CD14-positive monocyte (primary cell): ENCODE measurements around the gene SSR2. TPM values are rescaled to one million over a fixed set of nuclear protein-coding genes. Genes with fewer than 3 reads are reported as not detected.
A peak's percentile ranks its signal among the peaks of the same experiment; 100 is the strongest.

Experiments
- DNase-seq, 3 donors: peaks; one replicate each; pipeline ENCODE4 v3.0.0-alpha.2; 2011 to 2022
- H2AFZ ChIP-seq: 2 replicates; pipeline ENCODE4 v1.6.0; 2012; ENCODE audit warnings: mild to moderate bottlenecking, low read depth, low read length, inconsistent platforms; ENCODE audit not compliant: insufficient read depth, poor library complexity, severe bottlenecking
- H3K27ac ChIP-seq, 2 donors: 1 replicate in 1 of 2; 2 replicates in 1 of 2; pipeline ENCODE4 v1.5.1; 2012 to 2013; ENCODE audit warnings: low read length in 2 of 2, control low read depth in 1 of 2, inconsistent platforms in 1 of 2, low read depth in 1 of 2, mild to moderate bottlenecking in 1 of 2
- H3K27me3 ChIP-seq, 2 donors: one replicate each; pipeline versions ENCODE4 v1.6.0 to v1.6.1; 2011 to 2013; ENCODE audit warnings: low read length in 2 of 2; ENCODE audit not compliant: control insufficient read depth in 2 of 2, insufficient read depth in 2 of 2
- H3K36me3 ChIP-seq, 2 donors: replicated peaks in 1 of 2; 1 replicate in 1 of 2; 2 replicates in 1 of 2; pipeline versions ENCODE4 v1.5.1 to v1.6.1; 2012 to 2013; ENCODE audit warnings: low read length in 2 of 2, control low read depth in 1 of 2, inconsistent platforms in 1 of 2, mild to moderate bottlenecking in 1 of 2; ENCODE audit not compliant: insufficient read depth in 2 of 2, control insufficient read depth in 1 of 2
- H3K4me1 ChIP-seq, 2 donors: 1 replicate in 1 of 2; 2 replicates in 1 of 2; pipeline versions ENCODE4 v1.5.1 to v1.6.1; 2012 to 2013; ENCODE audit warnings: low read length in 2 of 2, control low read depth in 1 of 2, inconsistent platforms in 1 of 2, mild to moderate bottlenecking in 1 of 2, moderate library complexity in 1 of 2; ENCODE audit not compliant: insufficient read depth in 2 of 2, control insufficient read depth in 1 of 2
- H3K4me2 ChIP-seq: replicated peaks from 2 replicates; pipeline ENCODE3; 2012; ENCODE audit warnings: low read length, moderate library complexity, mild to moderate bottlenecking; ENCODE audit not compliant: poor library complexity, severe bottlenecking; ENCODE audit errors: extremely low read depth
- H3K4me3 ChIP-seq, 3 experiments: fragments of 200-600 bp in 1 of 3; sonication (generic) in 1 of 3; replicated peaks in 1 of 3; 1 replicate in 2 of 3; 2 replicates in 1 of 3; pipeline ENCODE4 v1.5.1; 2011 to 2013; ENCODE audit warnings: low read length in 3 of 3, mild to moderate bottlenecking in 3 of 3, control low read depth in 2 of 3, low read depth in 2 of 3, inconsistent platforms in 1 of 3, moderate library complexity in 1 of 3
- H3K79me2 ChIP-seq: 2 replicates; pipeline ENCODE4 v1.6.0; 2012; ENCODE audit warnings: mild to moderate bottlenecking, control low read depth, inconsistent platforms, low read length, moderate library complexity; ENCODE audit not compliant: insufficient read depth
- H3K9ac ChIP-seq: 2 replicates; pipeline ENCODE4 v1.6.0; 2017; ENCODE audit warnings: low read length, mild to moderate bottlenecking; ENCODE audit not compliant: insufficient read depth, poor library complexity, severe bottlenecking
- H3K9me3 ChIP-seq, 2 donors: replicated peaks in 1 of 2; 1 replicate in 1 of 2; 2 replicates in 1 of 2; pipeline versions ENCODE4 v1.5.1 to v1.6.1; 2012 to 2013; ENCODE audit warnings: low read length in 2 of 2, control low read depth in 1 of 2; ENCODE audit not compliant: control insufficient read depth in 1 of 2, insufficient read depth in 1 of 2
- H4K20me1 ChIP-seq: 2 replicates; pipeline ENCODE4 v1.6.0; 2012; ENCODE audit warnings: mild to moderate bottlenecking, low read length, control low read depth, moderate library complexity; ENCODE audit not compliant: insufficient read depth
- H3K27ac Mint-ChIP-seq, 7 donors: one replicate each; pipeline ENCODE4 v1.8.0; 2020; ENCODE audit warnings: mild to moderate bottlenecking in 7 of 7, mixed read lengths in 7 of 7, moderate library complexity in 6 of 7, inconsistent platforms in 2 of 7
- H3K27me3 Mint-ChIP-seq, 3 donors: one replicate each; pipeline ENCODE4 v1.8.0; 2021 to 2022; ENCODE audit warnings: low read depth in 3 of 3, mild to moderate bottlenecking in 3 of 3, mixed read lengths in 3 of 3, moderate library complexity in 3 of 3, inconsistent platforms in 1 of 3
- H3K36me3 Mint-ChIP-seq, 2 donors: one replicate each; pipeline ENCODE4 v1.8.0; 2020; ENCODE audit warnings: mixed read lengths in 2 of 2, inconsistent platforms in 1 of 2, mild to moderate bottlenecking in 1 of 2
- H3K4me1 Mint-ChIP-seq: one replicate; pipeline ENCODE4 v1.8.0; 2020; ENCODE audit warnings: mild to moderate bottlenecking, mixed read lengths
- H3K4me3 Mint-ChIP-seq, 2 donors: one replicate each; pipeline ENCODE4 v1.8.0; 2020; ENCODE audit warnings: mild to moderate bottlenecking in 2 of 2, mixed read lengths in 2 of 2, moderate library complexity in 1 of 2
- H3K9me3 Mint-ChIP-seq, 7 donors: one replicate each; pipeline ENCODE4 v1.8.0; 2020 to 2022; ENCODE audit warnings: mixed read lengths in 7 of 7, mild to moderate bottlenecking in 6 of 7, moderate library complexity in 6 of 7, inconsistent platforms in 2 of 7
- CTCF ChIP-seq: fragments of 200-600 bp; IDR thresholded peaks from one replicate; pipeline ENCODE4 v1.8.0; 2022; ENCODE audit warnings: antibody characterized with exemption, mild to moderate bottlenecking
- WGBS: methylation state at CpG from one replicate; pipeline ENCODE4 v1.1.5; 2013; ENCODE audit warnings: missing lambda C conversion rate; ENCODE audit not compliant: insufficient coverage; 5-methylcytosine and 5-hydroxymethylcytosine counted together
- intact Hi-C, 2 donors: fragments of 100-400 bp; cut with micrococcal nuclease; formaldehyde crosslinking; loops; one replicate each; pipeline versions ENCODE4 v1.15.0 to v1.15.1; 2023
- polyA plus RNA-seq, 3 donors: library from polyadenylated mRNA; depleted of rRNA in 1 of 3; unstranded in 2 of 3; stranded (reverse) in 1 of 3; fragments of 300-500 nt in 2 of 3; fragments of >200 nt in 1 of 3; fragmentation: Illumina TruSeq in 2 of 3; gene quantifications; 1 replicate in 2 of 3; 2 replicates in 1 of 3; pipeline ENCODE4 v1.2.3, GENCODE V29; 2012 to 2021

The SSR2 gene
- polyA plus RNA-seq, 3 donors, result 374 to 614 (median 414) TPM

DNA sequence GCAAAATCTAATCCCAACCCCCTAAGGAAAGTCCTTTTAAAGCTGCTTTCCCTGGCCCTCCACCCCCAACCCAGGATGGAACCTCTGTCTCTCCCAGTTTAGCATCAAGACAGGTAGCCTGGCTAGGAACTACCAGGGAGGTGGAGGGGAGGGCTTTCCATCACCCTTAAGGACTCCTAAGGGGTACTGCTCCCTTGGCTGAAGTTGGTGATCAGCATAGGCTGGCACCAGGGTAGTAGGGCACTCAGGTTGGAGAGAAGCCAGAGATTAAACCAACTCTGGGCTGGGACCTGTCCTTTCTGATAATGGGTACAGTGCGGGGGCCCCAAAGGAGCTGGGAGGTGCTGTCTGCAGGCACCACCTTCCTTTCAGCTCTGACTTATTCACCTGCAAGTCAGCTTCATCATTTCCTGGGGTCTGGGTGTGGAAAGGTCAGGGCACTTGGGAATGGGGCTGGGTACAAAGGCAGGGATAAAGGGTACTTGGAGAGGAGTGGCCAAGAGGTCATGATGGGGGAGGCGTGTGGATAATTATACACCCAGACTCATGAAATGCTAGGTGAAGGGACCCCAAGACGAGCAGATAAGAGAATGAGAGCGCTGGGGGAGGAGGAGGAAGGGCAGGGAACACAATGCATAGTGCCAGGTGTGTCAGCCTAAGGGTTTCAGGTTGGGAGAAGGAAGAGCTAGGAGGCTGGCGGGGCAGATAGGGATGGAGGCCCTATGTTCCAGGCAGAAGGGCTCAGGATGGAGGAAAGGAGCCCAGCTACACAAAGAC, 43.6 kb downstream of the SSR2 start:
- H3K4me3 ChIP-seq, result peak overlapping the region; percentile 93 to 96 (median 94)
- H3K36me3 Mint-ChIP-seq, result peaks cover 41 to 50% of the 10 kb centered on the region in 2 donors
- H3K79me2 ChIP-seq, result peaks cover 97% of the 10 kb centered on the region
- peak overlapping the region; percentile 96 for H3K4me2 ChIP-seq
- DNase-seq, result no peak
- H3K9me3 Mint-ChIP-seq, result no peaks in the 10 kb centered on the region
- peaks cover 0 to 8% (median 3%) of the 10 kb centered on the region in 3 donors for H3K27me3 Mint-ChIP-seq
- peak overlapping the region; percentile 96 to 98 for H3K4me3 Mint-ChIP-seq
- no peak for TF ChIP-seq CTCF
- H2AFZ ChIP-seq, result no peak overlapping the region
- H3K4me1 ChIP-seq, result peaks cover 73 to 87% of the 10 kb centered on the region in 2 donors
- peak overlapping the region; percentile 81 to 97 for H3K27ac ChIP-seq
- no peaks in the 10 kb centered on the region for H3K27me3 ChIP-seq
- no peaks in the 10 kb centered on the region for H3K9me3 ChIP-seq
- peak overlapping the region; percentile 99 for H3K9ac ChIP-seq
- H3K36me3 ChIP-seq, result peaks cover 11 to 21% of the 10 kb centered on the region in 2 donors
- 0% methylated on average over 3 of the region's 5 CpGs for WGBS
- H3K27ac Mint-ChIP-seq, result peak overlapping the region; percentile 91 to 99 (median 96)
- peaks cover 70% of the 10 kb centered on the region for H4K20me1 ChIP-seq
- peaks cover 70% of the 10 kb centered on the region for H3K4me1 Mint-ChIP-seq
- intact Hi-C loops, result loop anchor here in 1 of 2 donors (2.0 kb wide), 1 partner anchor 14 kb away; no protein-coding TSS in a partner anchor

GRCh38 chr1:155976062-155976912, 44.5 kb downstream of the SSR2 start:
- 0% methylated on average over 10 of the region's 14 CpGs for WGBS
- Mint-ChIP-seq H3K9me3 (no peaks in the 10 kb centered on the region), H3K4me3 (peak overlapping the region; percentile 96 to 98), H3K27me3 (peaks cover 0 to 8% (median 1%) of the 10 kb centered on the region in 3 donors), H3K4me1 (peaks cover 70% of the 10 kb centered on the region), H3K27ac (peak overlapping the region; percentile 91 to 99 (median 96)), H3K36me3 (peaks cover 38 to 49% of the 10 kb centered on the region in 2 donors)
- peak overlapping the region; percentile 93 to 96 (median 94) for H3K4me3 ChIP-seq
- H3K79me2 ChIP-seq, result peaks cover 97% of the 10 kb centered on the region
- H3K4me2 ChIP-seq, result peak overlapping the region; percentile 96
- H3K27ac ChIP-seq, result peak overlapping the region; percentile 81 to 97
- peaks cover 73 to 87% of the 10 kb centered on the region in 2 donors for H3K4me1 ChIP-seq
- no peak overlapping the region for H2AFZ ChIP-seq
- TF ChIP-seq CTCF, result no peak
- H3K27me3 ChIP-seq, result no peaks in the 10 kb centered on the region
- no peak for DNase-seq
- peaks cover 13 to 22% of the 10 kb centered on the region in 2 donors for H3K36me3 ChIP-seq
- H3K9me3 ChIP-seq, result no peaks in the 10 kb centered on the region
- peak overlapping the region; percentile 99 for H3K9ac ChIP-seq
- H4K20me1 ChIP-seq, result peaks cover 76% of the 10 kb centered on the region
- intact Hi-C loops, result loop anchor here in 1 of 2 donors (2.0 kb wide), 1 partner anchor 13 kb away; no protein-coding TSS in a partner anchor
